ENCODE data around the gene PP2D1.
"Not testable (repeated sequence)": the region's sequence is repeated elsewhere in the genome, so short reads cannot be mapped to it uniquely, and the experiment has no call there.

Gene PP2D1

GRCh38 chr3:20007960-20008359 lies 4.1 kb downstream of the PP2D1 start:
- no peak for DNase-seq (ENCODE audit: insufficient read length, low spot score)
- no peak for FAIRE-seq

GRCh38 chr3:20001932-20002331 lies 10.1 kb downstream of the PP2D1 start:
- FAIRE-seq: no peak
- DNase-seq (ENCODE audit: insufficient read length, low spot score): no peak
- TF ChIP-seq CTCF (IDR thresholded peaks at IDR 0.05; ENCODE audit: insufficient read depth, missing control alignments): no peak

More at GRCh38 chr3:20007960-20008359, 4.1 kb downstream of the PP2D1 start:
- no peak for TF ChIP-seq CTCF (IDR thresholded peaks at IDR 0.05; ENCODE audit: insufficient read depth, missing control alignments)

- no peak for TF ChIP-seq CTCF (IDR thresholded peaks at IDR 0.05; ENCODE audit: insufficient read depth, missing control alignments)
- FAIRE-seq (no peak), DNase-seq (ENCODE audit: insufficient read length, low spot score) (no peak)
Observed at GRCh38 chr3:19997502-19997901, 14.6 kb downstream of the PP2D1 start.

- DNase-seq (ENCODE audit: insufficient read length, low spot score) (no peak), FAIRE-seq (no peak)
- TF ChIP-seq CTCF (IDR thresholded peaks at IDR 0.05; ENCODE audit: insufficient read depth, missing control alignments): no peak
Observed at GRCh38 chr3:19994796-19995195, 17.3 kb downstream of the PP2D1 start.

GRCh38 chr3:19988904-19989303 lies 23.2 kb downstream of the PP2D1 start:
- not testable (repeated sequence) for FAIRE-seq

GRCh38 chr3:19972054-19972453 lies 40.0 kb downstream of the PP2D1 start:
- FAIRE-seq (no peak), DNase-seq (ENCODE audit: insufficient read length, low spot score) (no peak)
- TF ChIP-seq CTCF (IDR thresholded peaks at IDR 0.05; ENCODE audit: insufficient read depth, missing control alignments): no peak

More at GRCh38 chr3:19988904-19989303, 23.2 kb downstream of the PP2D1 start:
- DNase-seq (ENCODE audit: insufficient read length, low spot score): not testable (repeated sequence)

GRCh38 chr3:19970327-19970726 lies 41.7 kb downstream of the PP2D1 start:
- FAIRE-seq (no peak), DNase-seq (ENCODE audit: insufficient read length, low spot score) (no peak)
- no peak for TF ChIP-seq CTCF (IDR thresholded peaks at IDR 0.05; ENCODE audit: insufficient read depth, missing control alignments)

- no peak for FAIRE-seq
- no peak for DNase-seq (ENCODE audit: insufficient read length, low spot score)
- TF ChIP-seq CTCF (IDR thresholded peaks at IDR 0.05; ENCODE audit: insufficient read depth, missing control alignments): no peak
Observed at GRCh38 chr3:19967812-19968211, 44.3 kb downstream of the PP2D1 start.

Measured in D721Med (cell line).